Measurements from ENCODE around the gene GNB2. TPM values are rescaled to one million over a fixed set of nuclear protein-coding genes. Genes with fewer than 3 reads are reported as not detected.
A peak's percentile ranks its signal among the peaks of the same experiment; 100 is the strongest.

Gene GNB2
- total RNA-seq (2012; rRNA removed) = 92.8 and 107 TPM in 2 replicates

DNA sequence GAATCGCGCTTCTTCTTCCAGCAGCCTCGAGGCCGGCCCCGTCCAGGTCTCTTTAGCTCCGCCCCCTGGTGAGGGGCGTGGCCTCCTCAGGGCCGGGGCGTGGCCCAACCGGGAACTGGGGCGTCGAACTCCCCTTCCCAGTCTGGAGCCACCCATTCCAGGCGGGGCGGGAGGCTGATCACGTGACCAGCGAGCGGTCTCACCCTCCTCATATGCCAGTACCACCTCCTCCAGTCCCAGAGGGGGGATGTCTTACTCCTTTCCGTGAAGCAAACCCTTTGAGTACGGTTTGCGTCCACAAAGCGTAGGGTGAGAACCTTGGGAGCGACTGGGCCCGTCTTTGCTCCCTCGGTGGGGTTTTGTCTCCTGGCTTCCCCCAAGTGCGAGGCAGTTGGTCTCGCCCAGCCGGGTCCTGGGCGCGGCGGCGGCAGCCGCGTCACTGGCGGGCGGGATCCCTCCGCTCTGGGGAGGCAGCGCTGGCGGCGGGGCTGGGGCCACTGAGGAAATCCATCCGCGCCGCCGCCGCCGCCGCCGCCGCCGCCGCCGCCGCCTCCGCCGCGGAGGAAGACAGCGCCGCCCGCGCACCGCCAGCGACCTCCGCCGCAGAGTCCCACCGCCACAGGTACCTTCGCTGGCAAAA is at the start of gene GNB2:
Gene GNB2 (plus strand): TSS at position 439 of the 640 bp plus-strand sequence. CDS start 2,526 bp downstream, outside the sequence.
- peaks cover 21% of the 10 kb centered on the region for H3K36me3 ChIP-seq (ENCODE audit: insufficient read depth, low read length)
- H3K9ac ChIP-seq (ENCODE audit: low read depth, low read length) = peak within 1 kb of the TSS; percentile 99
- H3K4me2 ChIP-seq (ENCODE audit: low read length) = peak within 1 kb of the TSS; percentile 99
- no peaks in the 10 kb centered on the region for H3K9me3 ChIP-seq (replicated peaks; ENCODE audit: low read length)
- H3K4me1 ChIP-seq (ENCODE audit: control insufficient read depth, insufficient read depth, low read length) = no peaks in the 10 kb centered on the region
- H3K27me3 ChIP-seq (ENCODE audit: control insufficient read depth, insufficient read depth, low read length) = peaks cover 6% of the 10 kb centered on the region
- H3K4me3 ChIP-seq (ENCODE audit: low read length) = peak within 1 kb of the TSS; percentile 99

DNA sequence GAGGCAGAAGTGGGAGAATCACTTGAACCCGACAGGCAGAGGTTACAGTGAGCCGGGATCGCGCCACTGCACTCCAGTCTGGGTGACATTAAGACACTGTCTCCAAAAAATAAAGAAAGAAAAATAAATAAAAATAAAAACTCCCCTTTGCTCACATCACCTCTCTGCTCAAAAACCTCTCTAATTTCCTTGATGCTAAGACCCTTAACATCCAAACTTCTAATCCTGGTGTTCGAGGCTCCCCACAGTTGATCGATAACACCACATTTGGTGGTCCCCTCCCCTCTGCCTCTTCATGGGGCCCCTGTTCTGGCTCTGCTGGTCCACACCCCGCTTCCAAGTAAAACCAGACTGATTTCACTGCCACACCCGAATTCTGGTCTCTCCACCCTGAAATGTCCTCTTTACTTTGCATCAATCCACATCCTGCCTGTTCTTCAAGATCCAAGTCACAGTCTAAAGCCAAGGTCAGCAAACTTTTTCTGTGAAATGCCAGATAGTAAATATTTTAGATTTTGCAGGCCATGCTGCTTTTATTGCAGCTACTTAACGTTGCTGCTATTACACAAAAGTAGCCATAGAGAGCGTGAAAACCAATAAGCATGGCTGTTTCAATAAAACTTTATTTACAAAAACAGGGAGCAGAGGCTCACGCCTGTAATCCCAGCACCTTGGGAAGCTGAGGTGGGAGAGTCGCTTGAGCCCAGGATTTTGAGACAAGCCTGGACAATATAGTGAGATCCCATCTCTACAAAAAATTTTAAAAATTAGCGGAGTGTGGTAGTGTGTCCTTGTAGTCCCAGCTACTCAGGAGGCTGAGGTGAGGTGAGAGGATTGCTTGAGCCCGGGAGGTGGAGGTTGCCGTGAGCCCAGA is 49.4 kb upstream of the GNB2 start:
- H3K9me3 ChIP-seq (replicated peaks; ENCODE audit: low read length) = no peaks in the 10 kb centered on the region
- H3K27me3 ChIP-seq (ENCODE audit: control insufficient read depth, insufficient read depth, low read length) = no peaks in the 10 kb centered on the region
- H3K36me3 ChIP-seq (ENCODE audit: insufficient read depth, low read length) = no peaks in the 10 kb centered on the region
- H3K4me3 ChIP-seq (ENCODE audit: low read length) = no peak overlapping the region
- H3K4me2 ChIP-seq (ENCODE audit: low read length) = no peak overlapping the region
- no peak overlapping the region for H3K9ac ChIP-seq (ENCODE audit: low read depth, low read length)
- peaks cover 4% of the 10 kb centered on the region for H3K4me1 ChIP-seq (ENCODE audit: control insufficient read depth, insufficient read depth, low read length)

DNA sequence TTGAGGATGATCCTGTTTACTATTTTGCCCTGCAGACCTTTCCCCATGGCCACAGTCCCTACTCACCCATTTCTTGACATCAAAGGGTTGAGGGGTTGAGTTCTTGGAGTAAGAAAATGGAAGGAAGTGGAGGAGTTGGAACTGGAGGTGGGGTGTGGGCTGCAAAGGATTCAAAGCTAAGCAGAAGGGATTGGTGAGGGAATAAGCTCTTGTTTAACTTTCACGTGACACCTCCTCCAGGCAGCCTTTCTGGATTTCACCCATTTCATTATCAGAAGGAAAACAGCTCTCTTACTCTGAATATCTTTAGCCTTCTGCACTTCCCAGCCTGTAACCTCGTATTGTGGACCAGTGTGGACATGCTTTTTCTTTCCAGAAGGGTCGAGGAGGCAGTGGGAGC is 47.5 kb upstream of the GNB2 start:
- peak overlapping the region; percentile 81 for H3K4me2 ChIP-seq (ENCODE audit: low read length)
- H3K9me3 ChIP-seq (replicated peaks; ENCODE audit: low read length) = no peaks in the 10 kb centered on the region
- H3K4me3 ChIP-seq (ENCODE audit: low read length) = peak overlapping the region; percentile 62
- H3K4me1 ChIP-seq (ENCODE audit: control insufficient read depth, insufficient read depth, low read length) = peaks cover 4% of the 10 kb centered on the region
- no peaks in the 10 kb centered on the region for H3K27me3 ChIP-seq (ENCODE audit: control insufficient read depth, insufficient read depth, low read length)
- no peaks in the 10 kb centered on the region for H3K36me3 ChIP-seq (ENCODE audit: insufficient read depth, low read length)
- no peak overlapping the region for H3K9ac ChIP-seq (ENCODE audit: low read depth, low read length)

DNA sequence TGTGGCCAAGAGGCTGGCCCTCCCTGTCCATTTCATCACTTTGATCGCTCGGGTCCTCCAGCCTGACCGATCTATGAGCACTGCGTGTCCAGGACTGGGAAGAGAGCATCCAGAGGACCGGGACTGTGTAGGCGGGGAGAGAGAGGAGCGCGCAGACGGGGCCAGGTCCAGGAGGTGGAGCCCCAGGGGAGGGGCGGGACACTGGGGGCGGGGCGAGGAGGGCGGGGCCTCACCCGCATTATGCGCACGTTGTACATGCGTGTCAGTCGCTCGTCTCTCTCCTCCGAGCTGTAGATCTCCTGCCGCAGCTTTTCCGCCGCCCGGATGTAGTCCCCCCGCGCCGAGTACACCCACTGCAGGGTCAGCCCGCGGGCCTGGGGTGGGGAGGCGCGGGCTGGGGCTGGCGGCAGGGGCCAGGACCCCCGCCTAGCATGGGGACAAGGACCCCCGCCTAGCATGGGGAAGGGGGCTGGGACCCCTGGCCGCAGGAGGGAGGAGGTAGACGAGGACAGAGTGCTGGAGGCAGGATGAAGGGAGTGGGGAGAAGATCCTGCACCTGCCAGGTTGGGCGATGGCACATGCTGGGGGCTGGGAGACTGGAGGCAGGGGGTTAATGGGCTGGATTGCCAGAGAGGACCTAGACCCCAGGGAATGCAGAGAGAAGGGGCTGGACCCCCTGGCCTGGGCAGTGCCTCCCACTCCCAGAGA is 46.9 kb upstream of the GNB2 start:
- Histone ChIP-seq H3K27me3 (ENCODE audit: control insufficient read depth, insufficient read depth, low read length) (no peaks in the 10 kb centered on the region), H3K4me2 (ENCODE audit: low read length) (peak overlapping the region; percentile 81), H3K9me3 (replicated peaks; ENCODE audit: low read length) (no peaks in the 10 kb centered on the region), H3K4me1 (ENCODE audit: control insufficient read depth, insufficient read depth, low read length) (peaks cover 4% of the 10 kb centered on the region), H3K36me3 (ENCODE audit: insufficient read depth, low read length) (no peaks in the 10 kb centered on the region), H3K9ac (ENCODE audit: low read depth, low read length) (peak overlapping the region; percentile 9), H3K4me3 (ENCODE audit: low read length) (peak overlapping the region; percentile 62)

DNA sequence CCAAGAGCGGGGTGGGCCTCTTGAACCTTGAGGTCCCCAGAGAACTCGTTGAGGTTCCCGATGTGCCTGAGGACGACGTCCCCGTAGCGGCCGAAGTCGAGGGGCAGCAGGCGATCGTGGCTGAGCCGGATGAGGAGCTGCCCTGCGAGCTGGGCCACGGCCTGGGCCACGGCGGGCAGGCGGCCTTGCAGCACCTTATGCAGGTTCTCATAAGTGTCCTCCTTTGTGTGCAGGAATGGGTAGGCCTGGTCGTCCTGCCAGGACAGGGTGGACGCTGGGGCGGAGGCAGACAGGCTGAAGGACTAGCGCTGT is 46.3 kb upstream of the GNB2 start:
- H3K9me3 ChIP-seq (replicated peaks; ENCODE audit: low read length) = no peaks in the 10 kb centered on the region
- H3K36me3 ChIP-seq (ENCODE audit: insufficient read depth, low read length) = no peaks in the 10 kb centered on the region
- no peaks in the 10 kb centered on the region for H3K27me3 ChIP-seq (ENCODE audit: control insufficient read depth, insufficient read depth, low read length)
- H3K4me1 ChIP-seq (ENCODE audit: control insufficient read depth, insufficient read depth, low read length) = peaks cover 4% of the 10 kb centered on the region
- no peak overlapping the region for H3K4me3 ChIP-seq (ENCODE audit: low read length)
- H3K9ac ChIP-seq (ENCODE audit: low read depth, low read length) = no peak overlapping the region
- H3K4me2 ChIP-seq (ENCODE audit: low read length) = peak overlapping the region; percentile 81

DNA sequence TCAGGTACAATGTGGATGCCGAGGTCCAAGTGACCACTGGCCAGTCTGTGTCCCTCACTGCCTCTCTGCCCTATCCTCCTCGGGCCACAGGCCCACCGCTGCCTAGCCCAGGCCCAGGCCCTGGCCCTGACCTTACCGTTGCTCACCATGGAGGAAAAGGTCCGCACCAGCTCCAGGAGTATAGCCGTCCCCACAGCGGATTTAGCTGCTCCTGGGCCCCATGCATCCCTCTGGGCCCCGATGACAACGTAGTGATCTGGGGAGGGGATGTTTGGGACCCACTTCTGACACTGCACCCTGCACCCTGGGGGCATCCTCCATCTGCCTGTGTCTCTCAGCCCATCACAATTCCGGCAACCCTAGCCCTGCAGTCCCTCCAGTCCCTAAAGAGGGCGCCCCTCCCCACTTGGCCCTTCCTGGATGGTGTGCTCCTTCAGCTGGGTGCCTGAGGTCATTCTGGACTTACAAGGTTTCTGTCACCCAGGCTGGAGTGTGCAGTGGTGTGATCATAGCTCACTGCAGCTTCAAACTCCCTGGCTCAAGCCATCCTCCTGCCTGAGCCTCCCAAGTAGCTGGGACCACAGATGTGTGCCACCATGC is 44.3 kb upstream of the GNB2 start:
- Histone ChIP-seq H3K4me2 (ENCODE audit: low read length) (no peak overlapping the region), H3K9ac (ENCODE audit: low read depth, low read length) (no peak overlapping the region), H3K36me3 (ENCODE audit: insufficient read depth, low read length) (no peaks in the 10 kb centered on the region), H3K4me3 (ENCODE audit: low read length) (no peak overlapping the region), H3K9me3 (replicated peaks; ENCODE audit: low read length) (no peaks in the 10 kb centered on the region), H3K27me3 (ENCODE audit: control insufficient read depth, insufficient read depth, low read length) (peaks cover 14% of the 10 kb centered on the region), H3K4me1 (ENCODE audit: control insufficient read depth, insufficient read depth, low read length) (peaks cover 14% of the 10 kb centered on the region)

DNA sequence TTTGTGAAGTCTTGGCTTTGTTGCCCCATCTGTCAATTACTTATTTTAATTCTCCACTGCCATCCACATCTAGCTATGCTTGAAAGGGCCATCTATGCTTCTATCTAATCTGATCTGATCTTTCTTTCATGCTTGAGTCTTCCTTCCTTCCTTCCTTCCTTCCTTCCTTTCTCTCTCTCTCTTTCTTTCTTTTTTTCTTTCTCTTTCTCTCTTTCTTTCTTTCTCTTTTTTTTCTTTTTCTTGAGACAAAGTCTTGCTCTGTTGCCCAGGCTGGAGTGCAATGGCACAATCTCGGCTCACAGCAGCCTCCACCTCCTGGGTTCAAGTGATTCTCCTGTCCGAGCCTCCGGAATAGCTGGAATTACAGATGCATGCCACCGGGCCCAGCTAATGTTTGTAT is 43.5 kb upstream of the GNB2 start:
- no peak overlapping the region for H3K4me3 ChIP-seq (ENCODE audit: low read length)
- no peak overlapping the region for H3K4me2 ChIP-seq (ENCODE audit: low read length)
- H3K4me1 ChIP-seq (ENCODE audit: control insufficient read depth, insufficient read depth, low read length) = peaks cover 14% of the 10 kb centered on the region
- H3K27me3 ChIP-seq (ENCODE audit: control insufficient read depth, insufficient read depth, low read length) = peaks cover 20% of the 10 kb centered on the region
- H3K9ac ChIP-seq (ENCODE audit: low read depth, low read length) = no peak overlapping the region
- H3K9me3 ChIP-seq (replicated peaks; ENCODE audit: low read length) = no peaks in the 10 kb centered on the region
- no peaks in the 10 kb centered on the region for H3K36me3 ChIP-seq (ENCODE audit: insufficient read depth, low read length)

DNA sequence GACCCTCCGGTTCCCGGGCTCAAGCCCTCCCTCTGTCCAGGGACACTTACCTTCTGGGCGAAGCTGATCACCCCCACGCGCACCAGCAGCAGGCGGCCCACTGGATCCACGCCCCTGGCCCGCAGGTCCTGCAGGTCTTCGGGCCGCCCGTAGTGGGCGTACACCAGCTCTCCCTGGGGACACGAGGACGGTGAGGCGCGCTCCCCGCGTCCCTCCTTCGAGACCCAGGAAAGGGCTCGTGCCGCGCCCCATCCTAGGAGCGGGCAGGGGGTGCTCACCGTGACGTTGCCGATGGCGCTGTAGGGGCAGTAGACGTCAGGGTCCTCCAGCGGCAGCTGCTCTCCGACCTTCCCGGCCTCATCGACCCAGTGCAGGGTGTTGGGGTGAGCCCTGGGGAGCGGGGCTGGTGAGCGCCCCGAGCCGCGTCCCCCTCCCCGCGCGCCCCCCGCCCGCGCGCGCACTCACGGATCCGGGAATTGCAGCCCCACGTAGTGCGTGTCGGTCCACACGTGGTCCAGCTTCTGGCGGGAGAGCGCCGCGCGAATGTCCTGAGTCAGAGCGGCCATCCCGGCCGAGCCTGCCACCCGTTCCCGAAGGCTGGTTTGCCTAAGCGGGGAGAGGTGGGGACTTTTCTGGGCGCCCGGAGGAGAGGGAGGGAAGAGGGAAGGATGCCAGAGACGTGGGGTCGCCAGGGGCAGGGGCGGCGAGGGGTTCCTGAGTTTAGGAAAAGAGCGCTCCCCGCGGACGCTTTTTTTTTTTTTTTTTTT is 40.4 kb upstream of the GNB2 start:
- Histone ChIP-seq H3K4me2 (ENCODE audit: low read length) (peak overlapping the region; percentile 81), H3K9me3 (replicated peaks; ENCODE audit: low read length) (no peaks in the 10 kb centered on the region), H3K36me3 (ENCODE audit: insufficient read depth, low read length) (no peaks in the 10 kb centered on the region), H3K4me3 (ENCODE audit: low read length) (peak overlapping the region; percentile 63), H3K4me1 (ENCODE audit: control insufficient read depth, insufficient read depth, low read length) (peaks cover 10% of the 10 kb centered on the region), H3K9ac (ENCODE audit: low read depth, low read length) (no peak overlapping the region), H3K27me3 (ENCODE audit: control insufficient read depth, insufficient read depth, low read length) (peaks cover 25% of the 10 kb centered on the region)

DNA sequence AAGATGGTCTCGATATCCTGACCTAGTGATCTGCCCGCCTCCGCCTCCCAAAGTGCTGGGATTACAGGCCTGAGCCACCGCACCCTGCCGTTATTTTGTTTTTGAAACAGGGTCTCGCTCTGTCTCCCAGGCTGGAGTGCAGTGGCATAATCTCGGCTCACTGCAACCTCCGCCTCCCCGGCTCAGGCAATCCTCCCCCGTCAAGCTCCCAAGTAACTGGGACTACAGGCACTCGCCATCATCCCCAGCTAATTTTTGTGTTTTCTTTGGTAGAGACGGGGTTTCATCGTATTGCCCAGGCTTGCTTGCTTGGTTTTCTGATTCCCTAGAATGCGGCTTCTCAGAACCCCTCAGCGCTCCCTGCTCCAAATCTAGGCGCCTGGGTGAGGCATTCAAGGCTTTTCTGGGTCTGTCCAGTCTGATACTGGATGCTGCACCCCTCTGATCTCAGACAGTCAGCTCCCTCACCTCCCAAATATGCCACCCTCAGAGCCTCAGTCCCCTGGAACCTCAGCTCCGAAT is 33.5 kb upstream of the GNB2 start:
- H3K27me3 ChIP-seq (ENCODE audit: control insufficient read depth, insufficient read depth, low read length) = peaks cover 46% of the 10 kb centered on the region
- H3K36me3 ChIP-seq (ENCODE audit: insufficient read depth, low read length) = no peaks in the 10 kb centered on the region
- no peak overlapping the region for H3K4me3 ChIP-seq (ENCODE audit: low read length)

DNA sequence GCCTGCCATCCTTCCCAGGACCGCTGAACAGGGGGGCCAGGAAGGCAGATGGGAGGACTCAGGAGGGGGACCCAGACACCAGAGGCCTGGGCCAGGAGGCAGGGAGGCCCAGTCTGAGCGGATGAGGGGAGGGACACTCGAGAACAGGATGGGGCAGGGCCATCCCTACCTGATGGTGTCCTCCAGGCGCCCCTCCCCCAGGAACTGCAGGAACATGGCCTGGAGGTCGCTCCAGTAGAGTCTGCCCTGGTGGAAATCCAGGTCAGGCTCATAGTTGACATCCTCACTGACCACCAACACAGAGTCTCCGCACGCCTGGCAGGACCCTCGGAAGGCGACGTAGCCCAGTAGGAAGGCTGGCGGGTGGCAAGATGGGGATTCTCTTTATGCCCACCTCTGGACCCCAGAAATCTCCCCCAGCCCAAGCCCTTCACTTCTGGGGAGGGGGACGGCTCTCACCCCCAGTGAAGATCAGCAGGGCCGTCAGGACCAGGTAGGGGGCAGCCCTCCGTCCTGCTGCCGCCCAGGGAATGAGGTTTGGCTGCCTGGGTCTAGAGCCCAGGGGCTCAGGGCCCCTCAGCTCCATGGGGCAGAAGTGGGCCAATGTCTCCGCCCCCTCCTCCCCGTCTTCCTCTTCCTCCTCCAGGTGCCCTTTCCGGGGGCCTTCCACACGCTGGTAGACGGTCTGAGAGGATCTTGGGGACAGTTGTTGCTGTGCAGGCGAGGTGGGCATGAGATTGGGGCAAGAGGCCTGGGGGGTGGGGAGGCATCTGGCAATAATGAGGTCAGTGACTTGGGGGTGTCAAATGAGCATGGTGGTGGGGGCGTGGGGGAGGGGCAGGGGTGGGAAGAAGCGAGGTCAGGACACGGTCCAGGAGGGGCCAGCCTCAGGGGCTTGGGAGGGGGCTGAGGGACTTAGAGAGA is 32.8 kb upstream of the GNB2 start:
- no peaks in the 10 kb centered on the region for H3K9me3 ChIP-seq (replicated peaks; ENCODE audit: low read length)
- H3K4me2 ChIP-seq (ENCODE audit: low read length) = no peak overlapping the region
- H3K4me3 ChIP-seq (ENCODE audit: low read length) = no peak overlapping the region
- no peaks in the 10 kb centered on the region for H3K4me1 ChIP-seq (ENCODE audit: control insufficient read depth, insufficient read depth, low read length)
- no peaks in the 10 kb centered on the region for H3K36me3 ChIP-seq (ENCODE audit: insufficient read depth, low read length)
- H3K9ac ChIP-seq (ENCODE audit: low read depth, low read length) = no peak overlapping the region
- peaks cover 52% of the 10 kb centered on the region for H3K27me3 ChIP-seq (ENCODE audit: control insufficient read depth, insufficient read depth, low read length)

More for the DNA sequence above, 33.5 kb upstream of the GNB2 start:
- Histone ChIP-seq H3K9me3 (replicated peaks; ENCODE audit: low read length) (no peaks in the 10 kb centered on the region), H3K4me1 (ENCODE audit: control insufficient read depth, insufficient read depth, low read length) (no peaks in the 10 kb centered on the region), H3K4me2 (ENCODE audit: low read length) (no peak overlapping the region), H3K9ac (ENCODE audit: low read depth, low read length) (no peak overlapping the region)

Data from skeletal muscle satellite cell (primary cell).